Activated T-helper 1 cell treated with anti-CD3 and anti-CD28 coated beads, Interleukin-12 subunit alpha, Interleukin-12 subunit beta, Interleukin-2, Interleukin-4 antibody, amounts not matched to agents 30 ng/mL and 10 ng/mL and 1 ng/mL, durations not matched to agents 14 hours and 24 hours and 36 hours (primary cell): Measurements from ENCODE around the gene SLC25A36. TPM values are rescaled to one million over a fixed set of nuclear protein-coding genes. Genes with fewer than 3 reads are reported as not detected.
A peak's percentile ranks its signal among the peaks of the same experiment; 100 is the strongest.
"Not testable (repeated sequence)": the region's sequence is repeated elsewhere in the genome, so short reads cannot be mapped to it uniquely, and the experiment has no call there.

Experiments used
- DNase-seq: peaks from one replicate; pipeline ENCODE4 v3.0.0; 2021; ENCODE audit warnings: low spot score
- H3K27ac Mint-ChIP-seq: one replicate; pipeline ENCODE4 v1.8.0; 2021; ENCODE audit warnings: mild to moderate bottlenecking, mixed read lengths
- H3K27me3 Mint-ChIP-seq: one replicate; pipeline ENCODE4 v1.8.0; 2022; ENCODE audit warnings: mild to moderate bottlenecking, moderate library complexity, mixed read lengths; ENCODE audit not compliant: insufficient read depth
- H3K36me3 Mint-ChIP-seq: one replicate; pipeline ENCODE4 v1.8.0; 2021; ENCODE audit warnings: low read depth, mixed read lengths
- H3K4me1 Mint-ChIP-seq: one replicate; pipeline ENCODE4 v1.8.0; 2021; ENCODE audit warnings: low read depth, mixed read lengths
- H3K4me3 Mint-ChIP-seq: one replicate; pipeline ENCODE4 v1.8.0; 2021; ENCODE audit warnings: mild to moderate bottlenecking, moderate library complexity, mixed read lengths
- H3K9me3 Mint-ChIP-seq: one replicate; pipeline ENCODE4 v1.8.0; 2021; ENCODE audit warnings: mixed read lengths
- intact Hi-C: fragments of 100-400 bp; cut with micrococcal nuclease; formaldehyde crosslinking; loops from one replicate; pipeline ENCODE4 v1.15.1; 2024
- total RNA-seq: library from RNA; stranded (reverse); gene quantifications from 2 replicates; pipeline ENCODE4 v1.2.3, GENCODE V29; 2022

The SLC25A36 gene
- total RNA-seq, 1 donor from 2014 or later = 49.5 TPM

- H3K27ac Mint-ChIP-seq = no peak overlapping the region
- intact Hi-C loops = loop anchor here (1.0 kb wide), 1 partner anchor 75 kb away; no protein-coding TSS in a partner anchor
- no peaks in the 10 kb centered on the region for H3K9me3 Mint-ChIP-seq
- H3K36me3 Mint-ChIP-seq = peaks cover 15% of the 10 kb centered on the region
- DNase-seq = no peak
- peaks cover 9% of the 10 kb centered on the region for H3K4me1 Mint-ChIP-seq
- H3K4me3 Mint-ChIP-seq = no peak overlapping the region
- H3K27me3 Mint-ChIP-seq = no peaks in the 10 kb centered on the region
Observed at GRCh38 chr3:140972833-140973232, 31.2 kb downstream of the SLC25A36 start.

GRCh38 chr3:140974900-140975299 lies 33.3 kb downstream of the SLC25A36 start:
- no peaks in the 10 kb centered on the region for H3K27me3 Mint-ChIP-seq
- H3K9me3 Mint-ChIP-seq = no peaks in the 10 kb centered on the region
- intact Hi-C loops = no loop called here
- H3K4me3 Mint-ChIP-seq = no peak overlapping the region
- peaks cover 9% of the 10 kb centered on the region for H3K4me1 Mint-ChIP-seq
- H3K36me3 Mint-ChIP-seq = peaks cover 22% of the 10 kb centered on the region
- H3K27ac Mint-ChIP-seq = peak overlapping the region; percentile 59
- DNase-seq = no peak

GRCh38 chr3:140980663-140981062 lies 39.0 kb downstream of the SLC25A36 start:
- Mint-ChIP-seq H3K9me3 (no peaks in the 10 kb centered on the region), H3K4me3 (no peak overlapping the region), H3K27ac (no peak overlapping the region), H3K36me3 (peaks cover 16% of the 10 kb centered on the region), H3K27me3 (no peaks in the 10 kb centered on the region), H3K4me1 (no peaks in the 10 kb centered on the region)
- DNase-seq = no peak
- intact Hi-C loops = no loop called here

GRCh38 chr3:140987792-140988191 lies 46.2 kb downstream of the SLC25A36 start:
- H3K4me1 Mint-ChIP-seq, DNase-seq: not testable (repeated sequence)

GRCh38 chr3:140994316-140994715 lies 52.7 kb downstream of the SLC25A36 start:
- Mint-ChIP-seq H3K27me3 (peaks cover 6% of the 10 kb centered on the region), H3K36me3 (no peaks in the 10 kb centered on the region), H3K9me3 (peaks cover 5% of the 10 kb centered on the region), H3K4me1 (no peaks in the 10 kb centered on the region), H3K4me3 (no peak overlapping the region), H3K27ac (no peak overlapping the region)
- intact Hi-C loops = no loop called here
- DNase-seq = no peak

More at GRCh38 chr3:140987792-140988191, 46.2 kb downstream of the SLC25A36 start:
- H3K36me3 Mint-ChIP-seq, H3K27ac Mint-ChIP-seq, intact Hi-C loops, H3K4me3 Mint-ChIP-seq, H3K27me3 Mint-ChIP-seq: not testable (repeated sequence)
- H3K9me3 Mint-ChIP-seq = peaks cover 14% of the 10 kb centered on the region

- H3K4me3 Mint-ChIP-seq, H3K9me3 Mint-ChIP-seq, H3K4me1 Mint-ChIP-seq, intact Hi-C loops, DNase-seq, H3K36me3 Mint-ChIP-seq, H3K27ac Mint-ChIP-seq, H3K27me3 Mint-ChIP-seq: not testable (repeated sequence)
Observed at GRCh38 chr3:140994861-140995260, 53.2 kb downstream of the SLC25A36 start.

- Mint-ChIP-seq H3K4me1 (peaks cover 5% of the 10 kb centered on the region), H3K36me3 (no peaks in the 10 kb centered on the region), H3K9me3 (peaks cover 5% of the 10 kb centered on the region), H3K4me3 (no peak overlapping the region), H3K27me3 (peaks cover 6% of the 10 kb centered on the region), H3K27ac (no peak overlapping the region)
- intact Hi-C loops = no loop called here
- no peak for DNase-seq
Observed at GRCh38 chr3:140995881-140996280, 54.2 kb downstream of the SLC25A36 start.

GRCh38 chr3:141000027-141000663 lies 58.5 kb downstream of the SLC25A36 start:
- Mint-ChIP-seq H3K9me3 (no peaks in the 10 kb centered on the region), H3K4me1 (peaks cover 5% of the 10 kb centered on the region), H3K36me3 (no peaks in the 10 kb centered on the region), H3K4me3 (no peak overlapping the region), H3K27ac (no peak overlapping the region), H3K27me3 (peaks cover 5% of the 10 kb centered on the region)
- DNase-seq = peak; percentile 29
- intact Hi-C loops = loop anchor here (1.0 kb wide), 2 partner anchors 105 to 192 kb away; no protein-coding TSS in a partner anchor

GRCh38 chr3:141000686-141001085 lies 59.0 kb downstream of the SLC25A36 start:
- H3K4me3 Mint-ChIP-seq = no peak overlapping the region
- no peaks in the 10 kb centered on the region for H3K36me3 Mint-ChIP-seq
- peaks cover 5% of the 10 kb centered on the region for H3K4me1 Mint-ChIP-seq
- intact Hi-C loops = loop anchor here (1.0 kb wide), 2 partner anchors 105 to 192 kb away; no protein-coding TSS in a partner anchor
- no peaks in the 10 kb centered on the region for H3K9me3 Mint-ChIP-seq
- DNase-seq = no peak
- peaks cover 5% of the 10 kb centered on the region for H3K27me3 Mint-ChIP-seq
- H3K27ac Mint-ChIP-seq = no peak overlapping the region

- Mint-ChIP-seq H3K9me3 (no peaks in the 10 kb centered on the region), H3K27ac (no peak overlapping the region), H3K36me3 (no peaks in the 10 kb centered on the region), H3K27me3 (peaks cover 22% of the 10 kb centered on the region), H3K4me3 (no peak overlapping the region), H3K4me1 (peaks cover 4% of the 10 kb centered on the region)
- intact Hi-C loops = no loop called here
- no peak for DNase-seq
Observed at GRCh38 chr3:141006344-141006743, 64.7 kb downstream of the SLC25A36 start.

GRCh38 chr3:141009496-141009895 lies 67.9 kb downstream of the SLC25A36 start:
- Mint-ChIP-seq H3K4me3 (no peak overlapping the region), H3K27me3 (peaks cover 31% of the 10 kb centered on the region), H3K27ac (no peak overlapping the region), H3K36me3 (no peaks in the 10 kb centered on the region), H3K9me3 (no peaks in the 10 kb centered on the region), H3K4me1 (peaks cover 11% of the 10 kb centered on the region)
- no peak for DNase-seq
- intact Hi-C loops = no loop called here

GRCh38 chr3:141011232-141011996 lies 69.8 kb downstream of the SLC25A36 start:
- H3K27ac Mint-ChIP-seq = peak overlapping the region; percentile 25
- peak; percentile 64 for DNase-seq
- no peaks in the 10 kb centered on the region for H3K9me3 Mint-ChIP-seq
- no peaks in the 10 kb centered on the region for H3K36me3 Mint-ChIP-seq
- peaks cover 22% of the 10 kb centered on the region for H3K27me3 Mint-ChIP-seq
- H3K4me1 Mint-ChIP-seq = peaks cover 11% of the 10 kb centered on the region
- H3K4me3 Mint-ChIP-seq = no peak overlapping the region
- intact Hi-C loops = loop anchor here (1.0 kb wide), 2 partner anchors 94 to 181 kb away; no protein-coding TSS in a partner anchor

- Mint-ChIP-seq H3K27me3 (peaks cover 18% of the 10 kb centered on the region), H3K27ac (no peak overlapping the region), H3K4me3 (no peak overlapping the region), H3K36me3 (no peaks in the 10 kb centered on the region), H3K4me1 (peaks cover 15% of the 10 kb centered on the region), H3K9me3 (no peaks in the 10 kb centered on the region)
- intact Hi-C loops = loop anchor here (1.0 kb wide), 2 partner anchors 93 to 180 kb away; no protein-coding TSS in a partner anchor
- no peak for DNase-seq
Observed at GRCh38 chr3:141011997-141012262, 70.3 kb downstream of the SLC25A36 start.
